GM18502 (cell line): ENCODE measurements around the gene SLC1A5.
"Not testable (repeated sequence)": the region's sequence is repeated elsewhere in the genome, so short reads cannot be mapped to it uniquely, and the experiment has no call there.

Experiments
- ATAC-seq: cut with Tn5 transposase; IDR thresholded peaks from one replicate; pipeline ENCODE4 v1.9.1; 2021; ENCODE audit warnings: mild to moderate bottlenecking; ENCODE audit not compliant: unreplicated experiment, poor library complexity

The SLC1A5 gene

GRCh38 chr19:46788262-46788967, at the start of gene SLC1A5:
SLC1A5 (minus strand) TSS chr19:46788594; CDS start chr19:46787965, 629 bp downstream.
- peak; percentile 59 for ATAC-seq

- no peak for ATAC-seq
Measured at GRCh38 chr19:46838160-46838559, 49.8 kb upstream of the SLC1A5 start.

GRCh38 chr19:46834984-46835383, 46.6 kb upstream of the SLC1A5 start:
- no peak for ATAC-seq

GRCh38 chr19:46834121-46834520, 45.7 kb upstream of the SLC1A5 start:
- ATAC-seq: no peak

GRCh38 chr19:46830864-46831263, 42.5 kb upstream of the SLC1A5 start:
- no peak for ATAC-seq

GRCh38 chr19:46828484-46828883, 40.1 kb upstream of the SLC1A5 start:
- no peak for ATAC-seq

GRCh38 chr19:46825731-46826055, 37.3 kb upstream of the SLC1A5 start:
- no peak for ATAC-seq

GRCh38 chr19:46824890-46825730, 36.7 kb upstream of the SLC1A5 start:
- ATAC-seq: no peak

- no peak for ATAC-seq
Measured at GRCh38 chr19:46823049-46823448, 34.7 kb upstream of the SLC1A5 start.

- ATAC-seq: not testable (repeated sequence)
Measured at GRCh38 chr19:46822410-46822787, 34.0 kb upstream of the SLC1A5 start.

- peak; percentile 54 for ATAC-seq
Measured at GRCh38 chr19:46821512-46822409, 33.4 kb upstream of the SLC1A5 start.

- ATAC-seq: no peak
Measured at GRCh38 chr19:46818812-46819211, 30.4 kb upstream of the SLC1A5 start.

- ATAC-seq: no peak
Measured at GRCh38 chr19:46815833-46816627, 27.6 kb upstream of the SLC1A5 start.

- no peak for ATAC-seq
Measured at GRCh38 chr19:46813839-46814358, 25.5 kb upstream of the SLC1A5 start.

GRCh38 chr19:46812977-46813838, 24.8 kb upstream of the SLC1A5 start:
- ATAC-seq: no peak

- no peak for ATAC-seq
Measured at GRCh38 chr19:46809534-46810272, 21.3 kb upstream of the SLC1A5 start.

- no peak for ATAC-seq
Measured at GRCh38 chr19:46806656-46807055, 18.3 kb upstream of the SLC1A5 start.

GRCh38 chr19:46804432-46804831, 16.0 kb upstream of the SLC1A5 start:
- not testable (repeated sequence) for ATAC-seq
